ENCODE results near the gene IER5.

The IER5 gene

GRCh38 chr1:181064702-181065101 is 23.8 kb upstream of the IER5 start:
- no peak for DNase-seq (ENCODE audit: extremely low read depth, insufficient read length)
- Histone ChIP-seq H3K4me3 (replicated peaks; ENCODE audit: low read depth, low read length) (no peak overlapping the region), H3K36me3 (ENCODE audit: control insufficient read depth, insufficient read depth, low read length) (no peaks in the 10 kb centered on the region), H3K27me3 (replicated peaks; ENCODE audit: control insufficient read depth, insufficient read depth, low read length) (no peaks in the 10 kb centered on the region)
- TF ChIP-seq, protein P1, sequence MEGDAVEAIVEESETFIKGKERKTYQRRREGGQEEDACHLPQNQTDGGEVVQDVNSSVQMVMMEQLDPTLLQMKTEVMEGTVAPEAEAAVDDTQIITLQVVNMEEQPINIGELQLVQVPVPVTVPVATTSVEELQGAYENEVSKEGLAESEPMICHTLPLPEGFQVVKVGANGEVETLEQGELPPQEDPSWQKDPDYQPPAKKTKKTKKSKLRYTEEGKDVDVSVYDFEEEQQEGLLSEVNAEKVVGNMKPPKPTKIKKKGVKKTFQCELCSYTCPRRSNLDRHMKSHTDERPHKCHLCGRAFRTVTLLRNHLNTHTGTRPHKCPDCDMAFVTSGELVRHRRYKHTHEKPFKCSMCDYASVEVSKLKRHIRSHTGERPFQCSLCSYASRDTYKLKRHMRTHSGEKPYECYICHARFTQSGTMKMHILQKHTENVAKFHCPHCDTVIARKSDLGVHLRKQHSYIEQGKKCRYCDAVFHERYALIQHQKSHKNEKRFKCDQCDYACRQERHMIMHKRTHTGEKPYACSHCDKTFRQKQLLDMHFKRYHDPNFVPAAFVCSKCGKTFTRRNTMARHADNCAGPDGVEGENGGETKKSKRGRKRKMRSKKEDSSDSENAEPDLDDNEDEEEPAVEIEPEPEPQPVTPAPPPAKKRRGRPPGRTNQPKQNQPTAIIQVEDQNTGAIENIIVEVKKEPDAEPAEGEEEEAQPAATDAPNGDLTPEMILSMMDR (IDR thresholded peaks at IDR 0.05; ENCODE audit: insufficient read depth, low read length, poor library complexity, severe bottlenecking): no peak

DNA sequence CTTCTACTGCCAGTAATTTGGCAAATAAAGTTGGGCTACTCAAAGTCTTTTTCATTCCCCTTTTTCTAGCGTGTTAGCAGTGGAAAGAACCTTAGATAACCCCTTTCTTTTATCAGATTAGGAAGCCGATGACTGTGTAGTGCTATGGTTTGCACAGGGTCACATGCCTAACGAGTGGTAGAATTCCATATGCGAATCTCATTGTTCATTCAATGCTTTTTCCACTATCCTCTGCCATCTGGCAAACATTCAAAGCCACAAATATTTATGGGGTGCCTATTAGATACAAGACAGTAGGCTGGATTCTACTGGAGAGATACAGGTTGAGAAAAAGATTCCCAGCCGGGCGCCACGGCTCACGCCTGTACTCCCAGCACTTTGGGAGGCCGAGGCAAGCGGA is 14.9 kb upstream of the IER5 start:
- TF ChIP-seq, protein P1 (IDR thresholded peaks at IDR 0.05; ENCODE audit: insufficient read depth, low read length, poor library complexity, severe bottlenecking): no peak
- DNase-seq (ENCODE audit: extremely low read depth, insufficient read length): no peak
- H3K27me3 ChIP-seq (replicated peaks; ENCODE audit: control insufficient read depth, insufficient read depth, low read length): no peaks in the 10 kb centered on the region
- H3K36me3 ChIP-seq (ENCODE audit: control insufficient read depth, insufficient read depth, low read length): no peaks in the 10 kb centered on the region
- H3K4me3 ChIP-seq (replicated peaks; ENCODE audit: low read depth, low read length): no peak overlapping the region

DNA sequence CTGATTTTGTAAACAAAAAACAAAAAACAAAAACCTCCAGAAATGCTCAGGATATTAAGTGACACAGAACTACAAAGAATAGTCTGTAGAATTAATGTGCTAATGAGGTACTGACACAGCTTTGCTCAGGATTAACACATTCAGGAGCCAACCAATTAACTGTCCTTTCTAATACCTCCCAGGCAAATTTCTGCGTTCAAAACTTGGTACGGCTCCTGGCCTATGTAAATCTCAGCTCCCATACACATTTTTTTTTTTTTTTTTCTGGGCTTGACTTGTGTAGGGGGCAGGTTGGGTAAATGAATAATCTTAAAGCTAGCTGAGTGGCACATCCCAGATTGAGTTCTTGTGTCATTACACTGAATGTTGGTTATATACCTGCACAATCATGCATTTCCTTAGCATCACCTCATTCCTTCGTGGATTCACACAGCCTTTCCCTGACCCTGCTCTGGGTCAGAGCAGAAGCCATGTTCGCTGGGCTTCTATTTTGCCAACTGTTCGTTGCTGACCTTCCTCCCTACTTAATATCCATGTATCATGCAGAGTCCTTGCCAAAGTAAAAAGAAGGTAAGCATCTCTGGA is 12.6 kb upstream of the IER5 start:
- H3K27me3 ChIP-seq (replicated peaks; ENCODE audit: control insufficient read depth, insufficient read depth, low read length): no peaks in the 10 kb centered on the region
- TF ChIP-seq, protein P1 (IDR thresholded peaks at IDR 0.05; ENCODE audit: insufficient read depth, low read length, poor library complexity, severe bottlenecking): no peak
- no peak for DNase-seq (ENCODE audit: extremely low read depth, insufficient read length)
- no peaks in the 10 kb centered on the region for H3K36me3 ChIP-seq (ENCODE audit: control insufficient read depth, insufficient read depth, low read length)
- H3K4me3 ChIP-seq (replicated peaks; ENCODE audit: low read depth, low read length): no peak overlapping the region

- Histone ChIP-seq H3K4me3 (replicated peaks; ENCODE audit: low read depth, low read length) (no peak overlapping the region), H3K36me3 (ENCODE audit: control insufficient read depth, insufficient read depth, low read length) (no peaks in the 10 kb centered on the region), H3K27me3 (replicated peaks; ENCODE audit: control insufficient read depth, insufficient read depth, low read length) (no peaks in the 10 kb centered on the region)
- TF ChIP-seq, protein P1 (IDR thresholded peaks at IDR 0.05; ENCODE audit: insufficient read depth, low read length, poor library complexity, severe bottlenecking): no peak
- no peak for DNase-seq (ENCODE audit: extremely low read depth, insufficient read length)
Observed at GRCh38 chr1:181076852-181077251, 11.6 kb upstream of the IER5 start.

DNA sequence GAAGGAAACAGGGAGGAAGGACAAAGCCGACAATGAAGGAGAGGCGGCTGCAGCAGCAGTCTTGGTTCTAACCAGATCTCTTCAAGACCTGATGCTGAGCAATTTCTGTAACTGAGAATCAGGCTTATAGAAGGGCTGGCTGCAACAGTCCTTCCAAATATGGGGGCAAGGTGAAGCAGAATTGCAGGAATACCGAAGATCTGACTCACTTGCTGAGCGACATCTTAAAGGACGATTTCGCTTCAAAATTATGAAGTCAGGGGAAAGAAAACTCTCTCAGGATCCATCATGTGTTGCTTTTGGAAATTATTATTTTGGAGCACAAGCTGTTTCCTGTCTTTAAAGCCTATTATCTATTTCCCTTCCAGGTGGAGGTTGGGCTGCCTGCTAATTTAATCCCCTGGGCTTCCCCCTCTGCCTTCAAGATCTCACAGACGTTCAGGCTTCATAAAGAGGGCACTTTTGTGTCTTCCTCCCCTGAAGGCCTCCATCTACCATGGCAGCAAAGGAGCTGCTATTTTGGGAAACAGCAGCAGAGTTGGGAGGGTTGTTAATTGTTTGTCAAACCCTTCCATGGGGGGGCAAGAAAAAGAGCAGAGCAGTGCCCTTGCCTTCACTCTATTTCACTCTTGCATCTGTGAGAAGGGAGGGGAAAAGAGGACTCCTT is 10.8 kb upstream of the IER5 start:
- TF ChIP-seq, protein P1 (IDR thresholded peaks at IDR 0.05; ENCODE audit: insufficient read depth, low read length, poor library complexity, severe bottlenecking): no peak
- H3K36me3 ChIP-seq (ENCODE audit: control insufficient read depth, insufficient read depth, low read length): no peaks in the 10 kb centered on the region
- DNase-seq (ENCODE audit: extremely low read depth, insufficient read length): no peak
- H3K4me3 ChIP-seq (replicated peaks; ENCODE audit: low read depth, low read length): peak overlapping the region; percentile 16
- no peaks in the 10 kb centered on the region for H3K27me3 ChIP-seq (replicated peaks; ENCODE audit: control insufficient read depth, insufficient read depth, low read length)

Measured in GM06990 (cell line).